SK-N-SH treated with all-trans-retinoic acid at 6 μM for 48 hours (cell line): ENCODE measurements around the gene C21orf58.

Experiments used
- ATAC-seq: fragments of 200-7000 bp; cut with Tn5 transposase; 3 replicates; pipeline ENCODE4 v1.9.1; 2020; ENCODE audit warnings: mild to moderate bottlenecking, moderate library complexity
- CSDC2 ChIP-seq: fragments of 250-450 bp; sonication (Bioruptor Pico); IDR thresholded peaks from 2 replicates; pipeline ENCODE4 v1.5.0; 2020; ENCODE audit warnings: mild to moderate bottlenecking, moderate library complexity
- ESRRG ChIP-seq: fragments of 250-450 bp; sonication (Bioruptor Pico); IDR thresholded peaks from 2 replicates; pipeline ENCODE4 v1.6.1; 2021; ENCODE audit warnings: mild to moderate bottlenecking
- GLIS3 ChIP-seq: fragments of 250-450 bp; sonication (Bioruptor Pico); IDR thresholded peaks from 2 replicates; pipeline ENCODE4 v1.5.0; 2020; ENCODE audit warnings: mild to moderate bottlenecking, moderate library complexity
- ISL1 ChIP-seq: fragments of 250-450 bp; sonication (Bioruptor Pico); IDR thresholded peaks from 2 replicates; pipeline ENCODE4 v2.1.2; 2022; ENCODE audit warnings: mild to moderate bottlenecking, moderate library complexity
- OSR1 ChIP-seq: fragments of 250-450 bp; sonication (Bioruptor Pico); IDR thresholded peaks from 2 replicates; pipeline ENCODE4 v1.8.0; 2022; ENCODE audit warnings: moderate library complexity, mild to moderate bottlenecking, inconsistent platforms
- PPARA ChIP-seq: fragments of 250-450 bp; sonication (Bioruptor Pico); IDR thresholded peaks from 2 replicates; pipeline ENCODE4 v1.5.0; 2020; ENCODE audit warnings: mild to moderate bottlenecking, borderline replicate concordance
- RARB ChIP-seq: fragments of 250-450 bp; sonication (Bioruptor Pico); IDR thresholded peaks from 2 replicates; pipeline ENCODE4 v1.8.0; 2021; ENCODE audit warnings: mild to moderate bottlenecking, moderate library complexity
- TCF4 ChIP-seq: fragments of 250-450 bp; sonication (Bioruptor Pico); IDR thresholded peaks from 2 replicates; pipeline ENCODE4 v1.8.0; 2021; ENCODE audit warnings: mild to moderate bottlenecking, moderate library complexity, borderline replicate concordance
- TOX ChIP-seq: fragments of 250-450 bp; sonication (Bioruptor Pico); IDR thresholded peaks from 2 replicates; pipeline ENCODE4 v1.8.0; 2021; ENCODE audit warnings: mild to moderate bottlenecking, moderate library complexity, borderline replicate concordance
- ZC3H10 ChIP-seq: fragments of 250-450 bp; sonication (Bioruptor Pico); IDR thresholded peaks from 2 replicates; pipeline ENCODE4 v1.5.1; 2021; ENCODE audit warnings: mild to moderate bottlenecking, moderate library complexity
- ZFP3 ChIP-seq: fragments of 250-450 bp; sonication (Bioruptor Pico); IDR thresholded peaks from 2 replicates; pipeline ENCODE4 v1.5.0; 2020; ENCODE audit warnings: mild to moderate bottlenecking, moderate library complexity
- ZFP30 ChIP-seq: fragments of 450-650 bp; formaldehyde crosslinking; IDR thresholded peaks from 2 replicates; pipeline ENCODE4 v1.5.0; 2022; ENCODE audit warnings: mild to moderate bottlenecking, moderate library complexity
- ZNF70 ChIP-seq: fragments of 450-650 bp; formaldehyde crosslinking; IDR thresholded peaks from 2 replicates; pipeline ENCODE4 v1.5.0; 2020; ENCODE audit warnings: mild to moderate bottlenecking, moderate library complexity
- ZNF8 ChIP-seq: fragments of 450-650 bp; formaldehyde crosslinking; IDR thresholded peaks from 2 replicates; pipeline ENCODE4 v1.5.0; 2020; ENCODE audit warnings: mild to moderate bottlenecking, moderate library complexity
- TF ChIP-seq, protein P1 (sequence below): fragments of 250-450 bp; sonication (Bioruptor Pico); IDR thresholded peaks from 2 replicates; pipeline ENCODE4 v1.8.0; 2021; ENCODE audit warnings: low read depth, mild to moderate bottlenecking, moderate library complexity, borderline replicate concordance
- TF ChIP-seq, protein P2 (sequence below): fragments of 250-450 bp; sonication (Bioruptor Pico); IDR thresholded peaks from 2 replicates; pipeline ENCODE4 v1.5.0; 2020; ENCODE audit warnings: mild to moderate bottlenecking, moderate library complexity
- TF ChIP-seq, protein P3 (sequence below): fragments of 250-450 bp; sonication (Bioruptor Pico); IDR thresholded peaks from 2 replicates; pipeline ENCODE4 v1.8.0; 2020; ENCODE audit warnings: mild to moderate bottlenecking, moderate library complexity, borderline replicate concordance
- TF ChIP-seq, protein P4 (sequence below): fragments of 250-450 bp; sonication (Bioruptor Pico); IDR thresholded peaks from 2 replicates; pipeline ENCODE4 v1.5.1; 2021; ENCODE audit warnings: mild to moderate bottlenecking, moderate library complexity

Gene C21orf58

DNA sequence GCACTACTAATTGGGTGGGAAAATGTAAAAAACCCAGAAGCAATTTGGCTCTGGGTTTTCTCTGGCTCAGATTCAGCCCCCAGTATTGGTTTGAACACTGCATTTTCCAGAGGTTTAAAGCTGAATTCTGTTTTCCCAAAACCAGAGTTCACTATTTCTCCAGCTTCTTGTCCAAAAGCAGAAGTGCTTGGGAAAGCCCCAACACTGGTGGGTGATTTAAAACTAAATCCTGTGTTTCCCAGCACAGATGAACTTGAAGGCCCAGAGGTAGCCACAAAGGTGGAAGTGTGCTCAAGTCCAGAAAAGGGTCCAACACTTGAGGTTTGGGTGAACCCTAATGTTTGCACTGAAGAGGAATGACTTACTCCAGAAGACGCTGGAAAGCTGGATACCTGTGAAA is 38.9 kb downstream of the C21orf58 start:
- TF ChIP-seq ISL1, result no peak
- ATAC-seq, result no peak

DNA sequence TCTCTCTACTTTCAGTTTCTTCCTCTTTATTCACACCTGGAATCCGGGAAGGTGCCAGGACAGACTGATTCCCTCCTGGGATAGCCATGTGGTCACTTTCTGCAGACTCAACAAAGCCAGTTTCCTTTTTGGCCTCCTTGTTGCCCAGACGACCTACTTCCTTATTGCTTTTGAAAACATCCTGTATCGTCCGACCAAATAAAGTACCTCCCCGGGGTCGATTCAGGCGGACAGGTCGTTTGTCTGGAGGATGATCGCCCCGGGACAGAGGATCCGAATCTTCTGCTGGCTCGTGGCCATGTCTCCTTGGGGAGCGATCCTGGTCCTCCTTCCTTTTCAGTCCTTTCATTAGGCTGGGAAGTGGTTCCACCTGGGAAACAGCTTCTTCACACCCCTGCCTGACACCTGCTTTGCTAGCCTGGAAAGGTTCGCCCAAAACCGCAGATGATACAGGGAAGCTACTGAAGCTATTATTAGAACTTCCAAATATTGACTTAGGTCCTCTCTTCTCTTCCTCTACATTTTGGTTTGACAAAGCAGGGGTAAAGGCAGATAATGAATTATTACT is 39.5 kb downstream of the C21orf58 start:
- TF ChIP-seq CSDC2 (CRISPR knock-in tag), result no peak
- no peak for TF ChIP-seq PPARA
- ATAC-seq, result no peak

DNA sequence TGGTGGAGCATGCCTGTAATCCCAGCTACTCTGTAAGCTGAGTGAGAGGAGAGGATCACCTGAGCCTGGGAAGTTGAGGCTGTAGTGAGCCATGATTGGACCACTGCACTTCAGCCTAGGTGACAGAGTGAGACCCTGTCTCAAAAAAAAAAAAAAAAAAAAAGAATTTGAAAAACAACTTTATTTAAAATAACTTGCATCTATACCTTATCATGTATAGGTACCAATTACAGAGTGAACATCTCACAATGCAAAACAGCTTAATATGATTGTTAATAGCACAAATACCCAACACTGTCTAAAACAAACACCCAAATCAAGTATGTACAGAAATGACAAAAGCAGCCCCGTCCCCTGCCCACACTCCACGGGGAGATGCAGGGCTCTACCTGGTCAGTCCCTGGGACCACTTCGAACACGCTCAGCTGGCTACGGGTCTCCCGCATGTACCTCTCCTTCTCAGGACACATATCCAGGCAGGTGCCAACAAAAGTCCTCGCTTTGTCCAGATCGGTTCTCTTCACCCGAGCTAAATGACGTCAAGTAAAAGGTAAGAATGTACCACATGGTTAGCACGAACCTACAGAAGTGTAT is 48.8 kb downstream of the C21orf58 start:
- no peak for ATAC-seq
- TF ChIP-seq ESRRG (CRISPR knock-in tag), result no peak
- TF ChIP-seq TCF4 (CRISPR knock-in tag), result no peak
- TF ChIP-seq, protein P1, sequence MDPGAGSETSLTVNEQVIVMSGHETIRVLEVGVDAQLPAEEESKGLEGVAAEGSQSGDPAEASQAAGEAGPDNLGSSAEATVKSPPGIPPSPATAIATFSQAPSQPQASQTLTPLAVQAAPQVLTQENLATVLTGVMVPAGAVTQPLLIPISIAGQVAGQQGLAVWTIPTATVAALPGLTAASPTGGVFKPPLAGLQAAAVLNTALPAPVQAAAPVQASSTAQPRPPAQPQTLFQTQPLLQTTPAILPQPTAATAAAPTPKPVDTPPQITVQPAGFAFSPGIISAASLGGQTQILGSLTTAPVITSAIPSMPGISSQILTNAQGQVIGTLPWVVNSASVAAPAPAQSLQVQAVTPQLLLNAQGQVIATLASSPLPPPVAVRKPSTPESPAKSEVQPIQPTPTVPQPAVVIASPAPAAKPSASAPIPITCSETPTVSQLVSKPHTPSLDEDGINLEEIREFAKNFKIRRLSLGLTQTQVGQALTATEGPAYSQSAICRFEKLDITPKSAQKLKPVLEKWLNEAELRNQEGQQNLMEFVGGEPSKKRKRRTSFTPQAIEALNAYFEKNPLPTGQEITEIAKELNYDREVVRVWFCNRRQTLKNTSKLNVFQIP (CRISPR knock-in tag), result no peak
- TF ChIP-seq ZNF70, result no peak
- no peak for TF ChIP-seq OSR1
- no peak for TF ChIP-seq PPARA
- TF ChIP-seq ZNF8 (CRISPR knock-in tag), result no peak
- TF ChIP-seq, all 23 proteins: peak for 0

DNA sequence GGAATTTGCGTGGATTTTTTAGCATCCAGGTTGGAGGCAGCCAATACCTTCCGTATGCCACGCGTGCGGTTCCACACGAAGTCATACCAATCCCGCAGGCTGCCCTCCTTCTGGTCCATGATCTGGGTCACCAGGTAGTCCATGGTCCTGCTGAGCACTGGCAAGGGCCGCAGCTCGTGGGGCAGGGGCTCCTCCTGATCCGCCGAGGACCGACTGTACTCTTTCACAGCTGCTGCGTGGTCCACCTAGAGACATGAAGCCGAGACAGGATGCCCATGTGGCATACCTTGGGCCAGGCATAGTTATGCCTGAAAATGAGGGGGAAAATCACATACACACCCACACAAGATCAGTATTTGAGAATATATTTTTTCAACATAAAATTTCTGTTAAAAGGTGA is 50.3 kb downstream of the C21orf58 start:
- ATAC-seq, result no peak
- TF ChIP-seq, protein P2, sequence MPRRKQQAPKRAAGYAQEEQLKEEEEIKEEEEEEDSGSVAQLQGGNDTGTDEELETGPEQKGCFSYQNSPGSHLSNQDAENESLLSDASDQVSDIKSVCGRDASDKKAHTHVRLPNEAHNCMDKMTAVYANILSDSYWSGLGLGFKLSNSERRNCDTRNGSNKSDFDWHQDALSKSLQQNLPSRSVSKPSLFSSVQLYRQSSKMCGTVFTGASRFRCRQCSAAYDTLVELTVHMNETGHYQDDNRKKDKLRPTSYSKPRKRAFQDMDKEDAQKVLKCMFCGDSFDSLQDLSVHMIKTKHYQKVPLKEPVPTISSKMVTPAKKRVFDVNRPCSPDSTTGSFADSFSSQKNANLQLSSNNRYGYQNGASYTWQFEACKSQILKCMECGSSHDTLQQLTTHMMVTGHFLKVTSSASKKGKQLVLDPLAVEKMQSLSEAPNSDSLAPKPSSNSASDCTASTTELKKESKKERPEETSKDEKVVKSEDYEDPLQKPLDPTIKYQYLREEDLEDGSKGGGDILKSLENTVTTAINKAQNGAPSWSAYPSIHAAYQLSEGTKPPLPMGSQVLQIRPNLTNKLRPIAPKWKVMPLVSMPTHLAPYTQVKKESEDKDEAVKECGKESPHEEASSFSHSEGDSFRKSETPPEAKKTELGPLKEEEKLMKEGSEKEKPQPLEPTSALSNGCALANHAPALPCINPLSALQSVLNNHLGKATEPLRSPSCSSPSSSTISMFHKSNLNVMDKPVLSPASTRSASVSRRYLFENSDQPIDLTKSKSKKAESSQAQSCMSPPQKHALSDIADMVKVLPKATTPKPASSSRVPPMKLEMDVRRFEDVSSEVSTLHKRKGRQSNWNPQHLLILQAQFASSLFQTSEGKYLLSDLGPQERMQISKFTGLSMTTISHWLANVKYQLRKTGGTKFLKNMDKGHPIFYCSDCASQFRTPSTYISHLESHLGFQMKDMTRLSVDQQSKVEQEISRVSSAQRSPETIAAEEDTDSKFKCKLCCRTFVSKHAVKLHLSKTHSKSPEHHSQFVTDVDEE (CRISPR knock-in tag), result no peak
- TF ChIP-seq ISL1, result no peak
- no peak for TF ChIP-seq PPARA
- no peak for TF ChIP-seq RARB (CRISPR knock-in tag)
- no peak for TF ChIP-seq ZFP3 (CRISPR knock-in tag)
- TF ChIP-seq CSDC2 (CRISPR knock-in tag), result no peak
- TF ChIP-seq, protein P3, sequence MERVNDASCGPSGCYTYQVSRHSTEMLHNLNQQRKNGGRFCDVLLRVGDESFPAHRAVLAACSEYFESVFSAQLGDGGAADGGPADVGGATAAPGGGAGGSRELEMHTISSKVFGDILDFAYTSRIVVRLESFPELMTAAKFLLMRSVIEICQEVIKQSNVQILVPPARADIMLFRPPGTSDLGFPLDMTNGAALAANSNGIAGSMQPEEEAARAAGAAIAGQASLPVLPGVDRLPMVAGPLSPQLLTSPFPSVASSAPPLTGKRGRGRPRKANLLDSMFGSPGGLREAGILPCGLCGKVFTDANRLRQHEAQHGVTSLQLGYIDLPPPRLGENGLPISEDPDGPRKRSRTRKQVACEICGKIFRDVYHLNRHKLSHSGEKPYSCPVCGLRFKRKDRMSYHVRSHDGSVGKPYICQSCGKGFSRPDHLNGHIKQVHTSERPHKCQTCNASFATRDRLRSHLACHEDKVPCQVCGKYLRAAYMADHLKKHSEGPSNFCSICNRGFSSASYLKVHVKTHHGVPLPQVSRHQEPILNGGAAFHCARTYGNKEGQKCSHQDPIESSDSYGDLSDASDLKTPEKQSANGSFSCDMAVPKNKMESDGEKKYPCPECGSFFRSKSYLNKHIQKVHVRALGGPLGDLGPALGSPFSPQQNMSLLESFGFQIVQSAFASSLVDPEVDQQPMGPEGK (CRISPR knock-in tag), result no peak
- TF ChIP-seq, protein P1 (CRISPR knock-in tag), result no peak
- no peak for TF ChIP-seq TOX (CRISPR knock-in tag)
- TF ChIP-seq, protein P4, sequence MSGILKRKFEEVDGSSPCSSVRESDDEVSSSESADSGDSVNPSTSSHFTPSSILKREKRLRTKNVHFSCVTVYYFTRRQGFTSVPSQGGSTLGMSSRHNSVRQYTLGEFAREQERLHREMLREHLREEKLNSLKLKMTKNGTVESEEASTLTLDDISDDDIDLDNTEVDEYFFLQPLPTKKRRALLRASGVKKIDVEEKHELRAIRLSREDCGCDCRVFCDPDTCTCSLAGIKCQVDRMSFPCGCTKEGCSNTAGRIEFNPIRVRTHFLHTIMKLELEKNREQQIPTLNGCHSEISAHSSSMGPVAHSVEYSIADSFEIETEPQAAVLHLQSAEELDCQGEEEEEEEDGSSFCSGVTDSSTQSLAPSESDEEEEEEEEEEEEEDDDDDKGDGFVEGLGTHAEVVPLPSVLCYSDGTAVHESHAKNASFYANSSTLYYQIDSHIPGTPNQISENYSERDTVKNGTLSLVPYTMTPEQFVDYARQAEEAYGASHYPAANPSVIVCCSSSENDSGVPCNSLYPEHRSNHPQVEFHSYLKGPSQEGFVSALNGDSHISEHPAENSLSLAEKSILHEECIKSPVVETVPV (CRISPR knock-in tag), result no peak
- TF ChIP-seq ESRRG (CRISPR knock-in tag), result no peak
- no peak for TF ChIP-seq ZFP30 (CRISPR knock-in tag)
- TF ChIP-seq TCF4 (CRISPR knock-in tag), result no peak
- TF ChIP-seq OSR1, result no peak
- no peak for TF ChIP-seq GLIS3 (CRISPR knock-in tag)
- TF ChIP-seq ZC3H10 (CRISPR knock-in tag), result no peak
